ENCODE data around the gene UBN1.

The UBN1 gene

GRCh38 chr16:4922721-4923342, 75.6 kb downstream of the UBN1 start:
- H3K27me3 ChIP-seq (replicated peaks in 2 of 5; ENCODE audit: control insufficient read depth in 4 of 5, insufficient read depth in 5 of 5, low read length in 4 of 5), result peaks cover 0 to 10% (median 0%) of the 10 kb centered on the region in 5 experiments
- no peak overlapping the region for H3K4me3 ChIP-seq (ENCODE audit: control insufficient read depth in 1 of 7, extremely low read depth in 1 of 7, insufficient read depth in 4 of 7, low read depth in 2 of 7, low read length in 6 of 7)
- no peak overlapping the region for H3K27ac ChIP-seq (ENCODE audit: insufficient read depth in 1 of 2, low read depth in 1 of 2, low read length in 2 of 2, poor library complexity in 1 of 2, severe bottlenecking in 2 of 2)
- 84% methylated on average over 9 of the region's 18 CpGs for WGBS (ENCODE audit: insufficient coverage)
- no peaks in the 10 kb centered on the region for H3K4me1 ChIP-seq (ENCODE audit: control extremely low read depth in 1 of 4, control insufficient read depth in 4 of 4, insufficient read depth in 4 of 4, low read length in 3 of 4)
- ChIA-PET POLR2A (no interaction called here), CTCF (no interaction called here)
- H3K9me3 ChIP-seq (ENCODE audit: control extremely low read depth in 1 of 5, control insufficient read depth in 4 of 5, insufficient read depth in 2 of 5, low read depth in 1 of 5, low read length in 4 of 5), result peaks cover 2 to 9% (median 6%) of the 10 kb centered on the region in 5 experiments
- H3K36me3 ChIP-seq (ENCODE audit: control insufficient read depth in 4 of 4, insufficient read depth in 4 of 4, low read length in 3 of 4), result no peaks in the 10 kb centered on the region
- no peak for DNase-seq

GRCh38 chr16:4923853-4924252, 76.6 kb downstream of the UBN1 start:
- DNase-seq, result no peak
- Histone ChIP-seq H3K27me3 (replicated peaks in 2 of 5; ENCODE audit: control insufficient read depth in 4 of 5, insufficient read depth in 5 of 5, low read length in 4 of 5) (peaks cover 0 to 10% (median 0%) of the 10 kb centered on the region in 5 experiments), H3K36me3 (ENCODE audit: control insufficient read depth in 4 of 4, insufficient read depth in 4 of 4, low read length in 3 of 4) (no peaks in the 10 kb centered on the region), H3K27ac (ENCODE audit: insufficient read depth in 1 of 2, low read depth in 1 of 2, low read length in 2 of 2, poor library complexity in 1 of 2, severe bottlenecking in 2 of 2) (no peak overlapping the region), H3K4me3 (ENCODE audit: control insufficient read depth in 1 of 7, extremely low read depth in 1 of 7, insufficient read depth in 4 of 7, low read depth in 2 of 7, low read length in 6 of 7) (no peak overlapping the region), H3K4me1 (ENCODE audit: control extremely low read depth in 1 of 4, control insufficient read depth in 4 of 4, insufficient read depth in 4 of 4, low read length in 3 of 4) (no peaks in the 10 kb centered on the region), H3K9me3 (ENCODE audit: control extremely low read depth in 1 of 5, control insufficient read depth in 4 of 5, insufficient read depth in 2 of 5, low read depth in 1 of 5, low read length in 4 of 5) (peaks cover 2 to 9% (median 6%) of the 10 kb centered on the region in 5 experiments)
- CTCF ChIA-PET, result no interaction called here
- POLR2A ChIA-PET, result no interaction called here
- 95% methylated on average over 3 of the region's 6 CpGs for WGBS (ENCODE audit: insufficient coverage)

DNA sequence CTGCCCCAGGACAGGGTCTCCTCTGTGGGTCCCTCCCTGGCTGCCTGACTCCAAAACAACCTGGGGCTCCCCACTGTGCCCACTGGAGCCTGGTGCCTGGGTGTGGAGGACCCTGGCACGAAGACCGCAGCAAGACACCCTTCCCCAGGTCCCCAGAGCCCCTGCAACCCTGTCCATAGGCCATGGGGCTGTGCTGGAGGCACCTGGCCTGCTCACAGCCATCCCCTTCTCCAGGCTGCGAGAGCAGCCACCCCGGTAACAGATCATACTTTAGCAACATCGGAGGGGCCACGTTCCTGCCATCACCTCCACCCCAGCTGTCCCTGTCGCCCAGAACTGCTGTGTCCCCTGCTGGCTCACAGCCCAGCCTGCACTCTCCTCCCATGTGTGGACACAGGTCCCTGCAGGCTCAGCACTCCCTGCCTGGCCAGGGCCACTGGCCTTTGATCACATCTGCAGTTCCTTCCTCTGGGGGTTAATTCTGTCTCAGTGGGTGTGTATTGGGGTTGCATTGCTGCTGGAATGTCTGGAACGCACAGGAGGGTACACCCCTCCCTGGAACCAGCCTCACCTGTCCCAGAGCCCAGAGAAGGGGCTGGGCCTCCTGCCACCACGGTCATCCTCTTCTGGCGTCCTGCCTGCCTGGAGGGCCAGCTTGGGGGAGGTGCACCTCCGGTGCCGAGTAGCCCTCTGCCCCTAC, 77.5 kb downstream of the UBN1 start:
- no peak for DNase-seq
- Histone ChIP-seq H3K4me3 (ENCODE audit: control insufficient read depth in 1 of 7, extremely low read depth in 1 of 7, insufficient read depth in 4 of 7, low read depth in 2 of 7, low read length in 6 of 7) (no peak overlapping the region), H3K9me3 (ENCODE audit: control extremely low read depth in 1 of 5, control insufficient read depth in 4 of 5, insufficient read depth in 2 of 5, low read depth in 1 of 5, low read length in 4 of 5) (peaks cover 2 to 9% (median 6%) of the 10 kb centered on the region in 5 experiments), H3K27me3 (replicated peaks in 2 of 5; ENCODE audit: control insufficient read depth in 4 of 5, insufficient read depth in 5 of 5, low read length in 4 of 5) (peaks cover 0 to 10% (median 0%) of the 10 kb centered on the region in 5 experiments), H3K27ac (ENCODE audit: insufficient read depth in 1 of 2, low read depth in 1 of 2, low read length in 2 of 2, poor library complexity in 1 of 2, severe bottlenecking in 2 of 2) (no peak overlapping the region), H3K4me1 (ENCODE audit: control extremely low read depth in 1 of 4, control insufficient read depth in 4 of 4, insufficient read depth in 4 of 4, low read length in 3 of 4) (no peaks in the 10 kb centered on the region), H3K36me3 (ENCODE audit: control insufficient read depth in 4 of 4, insufficient read depth in 4 of 4, low read length in 3 of 4) (no peaks in the 10 kb centered on the region)
- CTCF ChIA-PET, result no interaction called here
- POLR2A ChIA-PET, result no interaction called here
- 78% methylated on average over 8 of the region's 12 CpGs for WGBS (ENCODE audit: insufficient coverage)

DNA sequence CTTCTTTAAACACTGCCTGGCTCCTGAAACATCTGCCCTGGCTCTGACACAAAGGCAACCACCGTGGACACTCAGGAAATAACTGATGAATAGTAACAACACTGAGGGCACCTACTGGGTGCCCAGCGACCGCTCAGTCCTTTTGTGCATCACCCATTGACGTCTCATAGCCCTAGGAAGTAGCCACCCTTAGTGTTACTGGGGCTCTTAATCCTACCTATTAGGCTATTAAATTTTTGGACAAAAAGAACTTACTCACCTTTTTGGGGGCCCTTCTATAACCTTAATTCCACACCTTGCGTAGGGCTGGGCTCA, 78.0 kb downstream of the UBN1 start:
- no peak overlapping the region for H3K27ac ChIP-seq (ENCODE audit: insufficient read depth in 1 of 2, low read depth in 1 of 2, low read length in 2 of 2, poor library complexity in 1 of 2, severe bottlenecking in 2 of 2)
- 90% methylated on average over 4 of the region's 5 CpGs for WGBS (ENCODE audit: insufficient coverage)
- DNase-seq, result no peak
- peaks cover 2 to 9% (median 6%) of the 10 kb centered on the region in 5 experiments for H3K9me3 ChIP-seq (ENCODE audit: control extremely low read depth in 1 of 5, control insufficient read depth in 4 of 5, insufficient read depth in 2 of 5, low read depth in 1 of 5, low read length in 4 of 5)
- H3K4me3 ChIP-seq (ENCODE audit: control insufficient read depth in 1 of 7, extremely low read depth in 1 of 7, insufficient read depth in 4 of 7, low read depth in 2 of 7, low read length in 6 of 7), result no peak overlapping the region
- peaks cover 0 to 10% (median 0%) of the 10 kb centered on the region in 5 experiments for H3K27me3 ChIP-seq (replicated peaks in 2 of 5; ENCODE audit: control insufficient read depth in 4 of 5, insufficient read depth in 5 of 5, low read length in 4 of 5)
- H3K4me1 ChIP-seq (ENCODE audit: control extremely low read depth in 1 of 4, control insufficient read depth in 4 of 4, insufficient read depth in 4 of 4, low read length in 3 of 4), result no peaks in the 10 kb centered on the region
- CTCF ChIA-PET, result no interaction called here
- no peaks in the 10 kb centered on the region for H3K36me3 ChIP-seq (ENCODE audit: control insufficient read depth in 4 of 4, insufficient read depth in 4 of 4, low read length in 3 of 4)
- POLR2A ChIA-PET, result no interaction called here

DNA sequence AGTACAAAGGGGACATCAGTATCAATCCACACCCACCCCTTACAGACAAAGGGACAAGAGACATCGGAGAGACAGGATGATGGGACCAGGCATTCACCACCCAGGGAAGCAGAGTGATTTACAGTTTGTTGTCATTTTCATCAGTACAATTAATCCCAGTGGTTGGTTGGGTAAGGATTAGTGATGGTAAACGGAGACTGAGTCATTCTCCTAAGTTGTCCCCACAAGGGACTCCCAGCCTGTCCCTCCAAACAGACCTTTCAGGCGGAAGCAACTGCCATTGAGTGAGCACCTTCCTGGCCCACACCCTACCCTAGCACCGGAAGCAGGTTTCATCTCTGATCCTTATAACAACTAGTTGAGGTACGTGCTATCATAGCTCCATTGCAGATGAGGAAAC, 78.5 kb downstream of the UBN1 start:
- ChIA-PET POLR2A (no interaction called here), CTCF (no interaction called here)
- no peak overlapping the region for H3K27ac ChIP-seq (ENCODE audit: insufficient read depth in 1 of 2, low read depth in 1 of 2, low read length in 2 of 2, poor library complexity in 1 of 2, severe bottlenecking in 2 of 2)
- no peaks in the 10 kb centered on the region for H3K4me1 ChIP-seq (ENCODE audit: control extremely low read depth in 1 of 4, control insufficient read depth in 4 of 4, insufficient read depth in 4 of 4, low read length in 3 of 4)
- H3K36me3 ChIP-seq (ENCODE audit: control insufficient read depth in 4 of 4, insufficient read depth in 4 of 4, low read length in 3 of 4), result no peaks in the 10 kb centered on the region
- H3K27me3 ChIP-seq (replicated peaks in 2 of 5; ENCODE audit: control insufficient read depth in 4 of 5, insufficient read depth in 5 of 5, low read length in 4 of 5), result peaks cover 0 to 10% (median 0%) of the 10 kb centered on the region in 5 experiments
- WGBS (ENCODE audit: insufficient coverage), result 100% methylated on average over 4 of the region's 5 CpGs
- peaks cover 2 to 9% (median 6%) of the 10 kb centered on the region in 5 experiments for H3K9me3 ChIP-seq (ENCODE audit: control extremely low read depth in 1 of 5, control insufficient read depth in 4 of 5, insufficient read depth in 2 of 5, low read depth in 1 of 5, low read length in 4 of 5)
- DNase-seq, result no peak
- H3K4me3 ChIP-seq (ENCODE audit: control insufficient read depth in 1 of 7, extremely low read depth in 1 of 7, insufficient read depth in 4 of 7, low read depth in 2 of 7, low read length in 6 of 7), result no peak overlapping the region

- Histone ChIP-seq H3K4me1 (ENCODE audit: control extremely low read depth in 1 of 4, control insufficient read depth in 4 of 4, insufficient read depth in 4 of 4, low read length in 3 of 4) (no peaks in the 10 kb centered on the region), H3K36me3 (ENCODE audit: control insufficient read depth in 4 of 4, insufficient read depth in 4 of 4, low read length in 3 of 4) (no peaks in the 10 kb centered on the region), H3K9me3 (ENCODE audit: control extremely low read depth in 1 of 5, control insufficient read depth in 4 of 5, insufficient read depth in 2 of 5, low read depth in 1 of 5, low read length in 4 of 5) (peaks cover 2 to 9% (median 6%) of the 10 kb centered on the region in 5 experiments), H3K27me3 (replicated peaks in 2 of 5; ENCODE audit: control insufficient read depth in 4 of 5, insufficient read depth in 5 of 5, low read length in 4 of 5) (peaks cover 0 to 10% (median 0%) of the 10 kb centered on the region in 5 experiments), H3K4me3 (ENCODE audit: control insufficient read depth in 1 of 7, extremely low read depth in 1 of 7, insufficient read depth in 4 of 7, low read depth in 2 of 7, low read length in 6 of 7) (no peak overlapping the region), H3K27ac (ENCODE audit: insufficient read depth in 1 of 2, low read depth in 1 of 2, low read length in 2 of 2, poor library complexity in 1 of 2, severe bottlenecking in 2 of 2) (no peak overlapping the region)
- 91% methylated on average over 1 of the region's 2 CpGs for WGBS (ENCODE audit: insufficient coverage)
- ChIA-PET CTCF (no interaction called here), POLR2A (no interaction called here)
- DNase-seq, result no peak
Observed at GRCh38 chr16:4926928-4927327, 79.6 kb downstream of the UBN1 start.

DNA sequence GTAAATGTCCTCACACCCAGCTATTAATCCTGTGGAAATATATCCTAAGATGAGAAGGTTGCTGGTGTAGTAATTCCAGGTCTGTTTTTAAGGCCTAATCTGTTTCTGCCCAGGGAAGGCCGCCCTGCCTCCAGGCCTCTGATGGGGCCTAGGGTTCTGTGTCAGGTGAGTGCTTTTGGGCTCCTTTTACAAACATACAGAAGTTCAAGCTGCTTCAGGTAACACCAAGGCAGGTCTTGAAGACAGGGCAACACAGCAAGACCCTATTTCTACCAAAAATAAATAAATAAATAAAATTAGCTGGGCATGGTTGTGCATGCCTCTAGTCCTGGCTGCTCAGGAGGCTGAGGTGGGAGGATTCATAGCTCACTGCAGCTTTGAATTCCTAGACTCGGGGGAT, 80.4 kb downstream of the UBN1 start:
- WGBS (ENCODE audit: insufficient coverage), result 80% methylated on average over 2 of the region's 2 CpGs
- Histone ChIP-seq H3K4me1 (ENCODE audit: control extremely low read depth in 1 of 4, control insufficient read depth in 4 of 4, insufficient read depth in 4 of 4, low read length in 3 of 4) (no peaks in the 10 kb centered on the region), H3K9me3 (ENCODE audit: control extremely low read depth in 1 of 5, control insufficient read depth in 4 of 5, insufficient read depth in 2 of 5, low read depth in 1 of 5, low read length in 4 of 5) (peaks cover 2 to 9% (median 6%) of the 10 kb centered on the region in 5 experiments), H3K27ac (ENCODE audit: insufficient read depth in 1 of 2, low read depth in 1 of 2, low read length in 2 of 2, poor library complexity in 1 of 2, severe bottlenecking in 2 of 2) (no peak overlapping the region), H3K36me3 (ENCODE audit: control insufficient read depth in 4 of 4, insufficient read depth in 4 of 4, low read length in 3 of 4) (no peaks in the 10 kb centered on the region), H3K27me3 (replicated peaks in 2 of 5; ENCODE audit: control insufficient read depth in 4 of 5, insufficient read depth in 5 of 5, low read length in 4 of 5) (peaks cover 0 to 10% (median 0%) of the 10 kb centered on the region in 5 experiments), H3K4me3 (ENCODE audit: control insufficient read depth in 1 of 7, extremely low read depth in 1 of 7, insufficient read depth in 4 of 7, low read depth in 2 of 7, low read length in 6 of 7) (no peak overlapping the region)
- ChIA-PET POLR2A (no interaction called here), CTCF (no interaction called here)
- DNase-seq, result no peak

All from common myeloid progenitor, CD34-positive (primary cell).